ENCODE measurements around the gene DDX23. TPM values are rescaled to one million over a fixed set of nuclear protein-coding genes. Genes with fewer than 3 reads are reported as not detected.

The DDX23 gene
- total and polyA plus RNA-seq, 2 of the 4 experiments (the other 2 are of a cell fraction) = 61.8 to 81.9 TPM

DNA sequence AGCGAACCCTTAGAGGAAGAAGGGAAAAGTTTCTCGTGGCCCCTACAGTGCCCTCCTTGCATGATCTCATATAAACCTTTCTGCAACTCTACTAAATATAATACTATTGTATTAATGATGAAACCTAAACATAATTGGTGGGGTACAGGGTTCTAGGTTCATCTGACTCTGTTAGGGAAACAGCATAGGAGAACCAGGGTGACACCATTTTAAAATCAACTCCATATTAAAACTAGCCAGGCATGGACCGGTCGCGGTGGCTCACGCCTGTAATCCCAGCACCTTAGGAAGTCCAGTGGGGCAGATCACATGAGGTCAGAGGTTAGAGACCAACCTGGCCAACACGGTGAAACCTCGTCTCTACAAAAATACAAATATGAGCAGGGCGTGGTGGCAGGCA is 28.7 kb upstream of the DDX23 start:
- H3K9ac ChIP-seq (ENCODE audit: low read depth, low read length) = no peak overlapping the region
- dilution Hi-C loops (cut with HindIII; ENCODE audit: low sequenced_read_pairs, unreplicated experiment) = no loop called here
- H4K8ac ChIP-seq (ENCODE audit: low read depth in 2 of 2, low read length in 2 of 2) = no peak overlapping the region
- peaks cover 15% of the 10 kb centered on the region for H3K4me1 ChIP-seq (ENCODE audit: control insufficient read depth, insufficient read depth, low read length)
- no peak for DNase-seq
- BruUV-seq (replicated peaks) = no TSS peak
- no peaks in the 10 kb centered on the region for H3K36me3 ChIP-seq (ENCODE audit: control insufficient read depth, insufficient read depth, low read length)
- ChIA-PET POLR2A (ENCODE audit: unreplicated experiment) (no interaction called here), CTCF (interaction anchor here (1.2 kb wide), 1 partner anchor 27 kb away, joined by 4 read pairs; no protein-coding TSS in a partner anchor)
- no peak overlapping the region for H2BK15ac ChIP-seq (ENCODE audit: low read depth, low read length)
- H3K79me1 ChIP-seq (ENCODE audit: low read depth in 1 of 2, low read length in 2 of 2) = no peaks in the 10 kb centered on the region
- H3K4me2 ChIP-seq (ENCODE audit: low read depth, low read length) = no peak overlapping the region
- H3K4ac ChIP-seq (ENCODE audit: low read depth, low read length) = no peak overlapping the region
- no peak overlapping the region for H2BK5ac ChIP-seq (ENCODE audit: low read depth, low read length, poor library complexity, severe bottlenecking)
- H3K56ac ChIP-seq (ENCODE audit: extremely low read depth, insufficient read depth, low read length) = no peak overlapping the region
- H2AFZ ChIP-seq (replicated peaks; ENCODE audit: low read length, poor library complexity) = no peak overlapping the region
- H4K20me1 ChIP-seq (ENCODE audit: insufficient read depth, low read length) = no peaks in the 10 kb centered on the region
- no peaks in the 10 kb centered on the region for H3K9me3 ChIP-seq (ENCODE audit: control insufficient read depth, insufficient read depth, low read length)
- no peak overlapping the region for H2BK120ac ChIP-seq (ENCODE audit: low read depth, low read length)
- no peak overlapping the region for H2BK20ac ChIP-seq (ENCODE audit: low read depth, low read length)
- H2AK9ac ChIP-seq (replicated peaks; ENCODE audit: low read depth, low read length, poor library complexity) = no peak overlapping the region
- no peak for ATAC-seq (ENCODE audit: low read depth)
- no peak overlapping the region for H3K14ac ChIP-seq (replicated peaks; ENCODE audit: low read depth, low read length)
- no peak for TF ChIP-seq POLR2A (IDR thresholded peaks at IDR 0.05; ENCODE audit: low read depth, low read length)
- TF ChIP-seq NFE2L2 (IDR thresholded peaks at IDR 0.05; ENCODE audit: low read depth, low read length) = no peak
- TF ChIP-seq, protein P1, sequence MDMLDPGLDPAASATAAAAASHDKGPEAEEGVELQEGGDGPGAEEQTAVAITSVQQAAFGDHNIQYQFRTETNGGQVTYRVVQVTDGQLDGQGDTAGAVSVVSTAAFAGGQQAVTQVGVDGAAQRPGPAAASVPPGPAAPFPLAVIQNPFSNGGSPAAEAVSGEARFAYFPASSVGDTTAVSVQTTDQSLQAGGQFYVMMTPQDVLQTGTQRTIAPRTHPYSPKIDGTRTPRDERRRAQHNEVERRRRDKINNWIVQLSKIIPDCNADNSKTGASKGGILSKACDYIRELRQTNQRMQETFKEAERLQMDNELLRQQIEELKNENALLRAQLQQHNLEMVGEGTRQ (IDR thresholded peaks at IDR 0.05; ENCODE audit: low read depth, low read length) = no peak
- TF ChIP-seq, protein P2, sequence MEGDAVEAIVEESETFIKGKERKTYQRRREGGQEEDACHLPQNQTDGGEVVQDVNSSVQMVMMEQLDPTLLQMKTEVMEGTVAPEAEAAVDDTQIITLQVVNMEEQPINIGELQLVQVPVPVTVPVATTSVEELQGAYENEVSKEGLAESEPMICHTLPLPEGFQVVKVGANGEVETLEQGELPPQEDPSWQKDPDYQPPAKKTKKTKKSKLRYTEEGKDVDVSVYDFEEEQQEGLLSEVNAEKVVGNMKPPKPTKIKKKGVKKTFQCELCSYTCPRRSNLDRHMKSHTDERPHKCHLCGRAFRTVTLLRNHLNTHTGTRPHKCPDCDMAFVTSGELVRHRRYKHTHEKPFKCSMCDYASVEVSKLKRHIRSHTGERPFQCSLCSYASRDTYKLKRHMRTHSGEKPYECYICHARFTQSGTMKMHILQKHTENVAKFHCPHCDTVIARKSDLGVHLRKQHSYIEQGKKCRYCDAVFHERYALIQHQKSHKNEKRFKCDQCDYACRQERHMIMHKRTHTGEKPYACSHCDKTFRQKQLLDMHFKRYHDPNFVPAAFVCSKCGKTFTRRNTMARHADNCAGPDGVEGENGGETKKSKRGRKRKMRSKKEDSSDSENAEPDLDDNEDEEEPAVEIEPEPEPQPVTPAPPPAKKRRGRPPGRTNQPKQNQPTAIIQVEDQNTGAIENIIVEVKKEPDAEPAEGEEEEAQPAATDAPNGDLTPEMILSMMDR (conservative IDR thresholded peaks at IDR 0.05; ENCODE audit: low read depth, low read length) = no peak
- no peak for TF ChIP-seq SMC3 (IDR thresholded peaks at IDR 0.05; ENCODE audit: low read depth, low read length)
- TF ChIP-seq BHLHE40 (IDR thresholded peaks at IDR 0.05; ENCODE audit: low read depth, low read length) = no peak
- no peak for TF ChIP-seq RFX5 (IDR thresholded peaks at IDR 0.05; ENCODE audit: low read depth, low read length)
- in situ Hi-C loops (cut with MboI; ENCODE audit: low sequenced_read_pairs) = no loop called here
- H3K23ac ChIP-seq (ENCODE audit: low read depth, low read length) = no peak overlapping the region
- intact Hi-C loops (cut with micrococcal nuclease) = no loop called here
- H3K27me3 ChIP-seq (ENCODE audit: control insufficient read depth, insufficient read depth, low read length) = peaks cover 10% of the 10 kb centered on the region
- no peak overlapping the region for H4K5ac ChIP-seq (ENCODE audit: low read depth, low read length)
- 100% methylated on average over 4 of the region's 9 CpGs; no CpG with 5 or more reads in 1 of the 2 experiments for WGBS, 2 experiments (ENCODE audit: extremely low coverage in 2 of 2, insufficient read length in 1 of 2)
- H3K18ac ChIP-seq (ENCODE audit: low read depth, low read length) = no peak overlapping the region
- H3K27ac ChIP-seq (ENCODE audit: insufficient read depth, low read length) = no peak overlapping the region
- no peak overlapping the region for H2AK5ac ChIP-seq (ENCODE audit: low read depth, low read length)
- no peaks in the 10 kb centered on the region; the same call in 1 of the 2 replicates for H3K9me1 ChIP-seq (ENCODE audit: insufficient read depth, low read length)
- no peak overlapping the region for H3K4me3 ChIP-seq (ENCODE audit: insufficient read depth, low read depth, low read length)
- H4K91ac ChIP-seq (ENCODE audit: insufficient read depth, low read depth, low read length) = no peak overlapping the region
